ENCODE measurements around the gene TMPRSS11F.
A peak's percentile ranks its signal among the peaks of the same experiment; 100 is the strongest.
"Not testable (repeated sequence)": the region's sequence is repeated elsewhere in the genome, so short reads cannot be mapped to it uniquely, and the experiment has no call there.

TMPRSS11F gene

DNA sequence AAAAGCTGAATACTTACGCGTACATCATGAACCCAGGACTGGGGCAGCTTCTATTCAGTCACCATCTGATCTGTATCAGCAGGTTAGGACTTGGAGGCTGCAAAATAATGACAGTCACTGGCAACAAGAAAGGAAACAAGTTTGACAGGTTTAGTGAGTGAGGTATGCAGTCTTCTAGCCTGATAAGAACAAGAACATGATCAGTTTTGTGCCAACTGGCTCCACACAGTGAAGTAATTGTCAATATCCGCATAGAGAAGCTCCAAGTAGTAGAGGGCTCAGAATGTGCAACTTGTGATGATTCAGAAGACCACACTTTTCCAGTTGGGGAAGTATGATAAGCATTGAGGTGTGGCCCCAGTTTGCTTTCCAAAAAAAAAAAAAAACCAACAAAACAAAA, at the start of gene TMPRSS11F:
Gene TMPRSS11F (minus strand): TSS at position 77 of the 400 bp plus-strand sequence. CDS start 49 bp downstream, at position 28.
- DNase-seq (ENCODE audit: low spot score), result no peak

DNA sequence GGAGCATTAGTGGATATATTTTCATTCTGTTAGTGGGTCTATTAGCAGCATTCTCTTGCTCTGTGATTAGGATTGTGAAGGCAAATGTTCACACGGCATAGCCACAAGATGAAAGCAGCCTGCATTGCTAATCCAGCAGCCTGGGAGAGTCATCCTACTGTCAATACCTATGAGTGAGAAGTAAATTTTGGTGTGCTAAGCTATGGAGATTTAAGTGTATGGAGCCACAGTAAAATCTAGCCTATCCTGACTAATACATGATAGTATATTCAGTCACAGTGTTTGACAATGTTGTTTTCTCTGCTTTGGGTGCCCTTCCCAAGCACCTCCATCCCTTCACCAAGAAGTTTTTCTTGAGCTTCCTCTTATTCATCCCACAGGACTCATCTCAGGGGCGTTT, 47.2 kb upstream of the TMPRSS11F start:
- no peak for DNase-seq (ENCODE audit: low spot score)

DNA sequence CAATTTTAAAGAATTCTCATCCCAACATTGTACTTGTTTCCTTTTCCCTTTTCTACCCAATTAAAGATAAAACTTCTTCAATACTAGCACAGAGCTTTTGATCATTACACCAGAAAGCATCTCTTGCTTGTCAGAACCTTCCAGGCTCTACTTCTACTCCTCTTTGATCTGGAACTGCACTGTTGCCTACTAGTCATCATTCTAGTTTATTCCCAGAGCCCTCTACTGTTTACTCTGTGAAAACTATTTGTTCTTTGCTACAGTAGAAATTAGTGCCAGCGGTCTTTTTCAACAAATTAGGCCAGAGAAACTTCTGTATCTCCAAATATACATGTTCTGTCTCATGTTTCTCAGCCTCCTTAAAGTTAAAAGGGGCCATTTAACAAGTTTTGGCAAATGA, 46.8 kb upstream of the TMPRSS11F start:
- DNase-seq (ENCODE audit: low spot score), result no peak

DNA sequence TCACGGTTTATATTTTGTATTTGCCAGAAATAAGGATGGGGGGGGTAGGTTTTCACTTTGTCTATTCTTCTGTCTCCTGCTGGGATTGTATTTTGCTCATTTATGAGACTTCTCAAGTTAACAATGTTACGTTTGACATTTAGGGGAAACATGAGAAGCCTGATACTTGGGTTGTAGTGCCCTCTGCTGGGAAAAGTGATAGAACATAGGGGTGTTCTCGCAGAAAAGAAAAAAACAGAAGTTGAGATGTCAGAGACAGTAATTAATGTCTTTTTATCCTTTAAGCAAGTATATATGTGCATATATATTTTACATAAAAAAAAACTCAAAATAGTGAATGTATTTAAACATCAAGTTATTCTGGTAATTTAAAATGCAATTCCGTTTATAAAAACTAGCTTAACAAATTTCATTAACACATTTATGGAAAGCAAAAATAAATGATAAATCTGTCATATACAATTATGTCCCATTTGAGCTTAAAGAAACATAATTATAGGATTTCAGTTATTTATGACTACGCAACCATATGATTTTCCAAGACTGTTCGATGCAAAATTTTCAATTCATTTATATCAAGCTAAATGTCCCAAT, 46.0 kb upstream of the TMPRSS11F start:
- DNase-seq (ENCODE audit: low spot score), result peak; percentile 17

DNA sequence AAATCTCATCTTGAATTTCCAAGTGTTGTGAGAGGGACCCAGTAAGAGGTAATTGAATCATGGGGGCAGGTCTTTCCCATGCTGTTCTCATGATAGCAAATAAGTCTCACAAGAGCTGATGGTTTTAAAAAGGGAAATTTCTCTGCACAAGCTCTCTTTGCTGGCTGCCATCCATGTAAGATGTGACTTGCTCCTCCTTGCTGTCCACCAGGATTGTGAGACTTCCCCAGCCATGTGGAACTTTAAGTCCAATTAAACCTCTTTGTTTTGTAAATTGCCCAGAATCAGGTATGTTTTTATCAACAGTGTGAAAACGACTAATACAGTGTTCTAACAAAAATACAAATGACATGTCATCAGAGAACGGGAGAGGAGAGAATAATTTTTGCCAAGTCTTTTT, 44.7 kb upstream of the TMPRSS11F start:
- not testable (repeated sequence) for DNase-seq (ENCODE audit: low spot score)

DNA sequence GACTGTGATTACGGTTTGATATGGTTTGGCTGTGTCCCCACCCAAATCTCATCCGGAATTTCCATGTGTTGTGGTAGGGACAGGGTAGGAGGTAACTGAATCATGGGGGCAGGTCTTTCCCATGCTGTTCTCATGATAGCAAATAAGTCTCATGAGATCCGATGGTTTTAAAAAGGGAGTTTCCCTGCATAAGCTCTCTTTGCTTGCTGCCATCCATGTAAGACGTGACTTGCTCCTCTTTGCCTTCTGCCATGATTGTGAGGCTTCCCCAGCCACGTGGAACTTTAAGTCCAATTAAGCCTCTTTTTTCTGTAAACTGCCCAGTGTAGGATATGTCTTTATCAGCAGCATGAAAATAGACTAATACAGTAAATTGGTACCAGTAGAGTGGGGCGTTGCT, 42.5 kb upstream of the TMPRSS11F start:
- DNase-seq (ENCODE audit: low spot score), result not testable (repeated sequence)

DNA sequence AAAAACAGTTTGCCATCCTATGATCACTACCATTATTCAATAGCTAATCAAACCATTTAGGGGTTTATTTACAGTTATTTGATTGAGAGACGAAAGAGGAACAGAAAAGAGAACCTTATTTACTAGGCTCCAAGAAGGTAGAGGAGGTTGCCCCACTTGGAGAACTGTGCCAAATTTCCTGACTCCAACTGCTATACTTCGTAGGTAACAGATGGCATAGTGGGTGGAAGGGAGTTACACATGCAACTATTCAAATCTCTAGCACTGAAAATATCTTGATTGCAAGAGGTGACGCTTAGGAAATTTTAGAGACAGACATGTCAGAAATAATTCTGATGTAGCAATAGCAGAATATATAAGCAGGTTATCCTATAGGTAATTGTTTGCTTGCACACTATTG, 38.0 kb upstream of the TMPRSS11F start:
- DNase-seq (ENCODE audit: low spot score), result no peak

DNA sequence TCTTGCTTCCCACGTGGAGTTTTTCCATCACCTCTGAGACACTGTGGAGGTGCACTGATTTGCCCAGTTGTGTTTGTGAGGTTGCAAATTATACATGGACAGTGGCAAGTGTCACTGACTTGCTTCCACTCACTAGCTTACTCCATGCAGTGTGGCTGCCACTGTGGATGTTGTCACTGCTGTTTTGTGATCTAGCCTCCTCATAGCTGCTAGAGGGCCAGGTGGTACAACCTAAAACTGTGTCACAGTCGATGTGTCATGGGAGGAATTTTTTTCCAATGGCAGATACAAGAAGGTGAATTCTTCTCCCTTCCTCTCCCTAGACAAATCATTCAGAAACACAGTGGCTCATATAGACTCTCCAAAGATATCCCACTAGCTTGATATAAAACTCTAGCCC, 37.5 kb upstream of the TMPRSS11F start:
- no peak for DNase-seq (ENCODE audit: low spot score)

DNA sequence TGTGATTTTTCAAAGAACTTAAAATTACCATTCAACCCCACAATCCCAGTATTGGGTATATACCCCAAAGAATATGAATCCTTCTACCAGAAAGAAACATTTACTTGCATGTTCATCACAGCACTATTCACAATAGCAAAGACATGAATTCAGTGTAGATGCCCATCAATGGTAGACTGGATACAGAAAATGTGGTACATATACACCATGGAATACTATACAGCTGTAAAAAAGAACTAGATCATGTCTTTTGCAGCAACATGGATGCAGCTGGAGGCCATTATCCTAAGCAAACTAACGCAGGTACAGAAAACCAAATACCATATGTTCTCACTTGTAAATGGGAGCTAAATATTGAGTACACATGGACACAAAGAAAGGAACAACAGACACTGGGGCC, 34.1 kb upstream of the TMPRSS11F start:
- no peak for DNase-seq (ENCODE audit: low spot score)

DNA sequence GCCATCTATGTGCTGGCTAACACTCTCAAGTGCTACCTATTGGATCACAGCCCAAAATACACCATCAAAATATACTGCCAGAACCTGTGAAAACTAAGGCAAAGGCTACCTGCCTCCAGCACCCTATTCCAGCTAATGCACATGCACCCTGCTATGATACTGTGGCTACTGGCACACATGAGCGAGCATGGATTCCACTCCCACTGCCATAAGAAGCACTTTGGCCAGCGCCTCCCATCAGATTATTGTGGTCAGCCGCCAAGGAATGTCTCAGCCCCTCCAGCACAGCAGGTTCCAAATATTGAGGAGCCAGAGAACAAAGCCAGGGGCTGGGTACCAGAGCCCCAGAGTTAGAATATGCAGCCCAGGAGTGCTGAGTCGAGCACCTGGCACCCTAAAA, 32.5 kb upstream of the TMPRSS11F start:
- no peak for DNase-seq (ENCODE audit: low spot score)

DNA sequence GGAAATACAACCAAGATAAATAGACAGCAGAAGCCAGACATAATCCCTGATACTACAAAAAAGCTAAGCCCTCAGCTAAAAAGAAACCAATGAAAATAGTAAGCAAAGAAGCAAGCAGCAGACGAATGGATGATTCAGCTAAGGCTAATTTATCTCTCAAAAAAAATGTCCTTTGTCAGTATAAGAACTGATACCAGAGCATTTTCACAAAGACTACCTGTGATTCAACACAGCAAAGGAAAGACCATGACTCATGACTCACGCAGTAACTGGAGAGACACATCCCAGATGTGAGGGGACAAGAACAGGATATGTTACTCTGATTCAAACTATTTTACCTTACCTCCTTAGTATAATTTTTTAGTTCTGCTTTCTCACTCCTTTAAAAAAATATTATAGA, 22.7 kb upstream of the TMPRSS11F start:
- DNase-seq (ENCODE audit: low spot score), result no peak

DNA sequence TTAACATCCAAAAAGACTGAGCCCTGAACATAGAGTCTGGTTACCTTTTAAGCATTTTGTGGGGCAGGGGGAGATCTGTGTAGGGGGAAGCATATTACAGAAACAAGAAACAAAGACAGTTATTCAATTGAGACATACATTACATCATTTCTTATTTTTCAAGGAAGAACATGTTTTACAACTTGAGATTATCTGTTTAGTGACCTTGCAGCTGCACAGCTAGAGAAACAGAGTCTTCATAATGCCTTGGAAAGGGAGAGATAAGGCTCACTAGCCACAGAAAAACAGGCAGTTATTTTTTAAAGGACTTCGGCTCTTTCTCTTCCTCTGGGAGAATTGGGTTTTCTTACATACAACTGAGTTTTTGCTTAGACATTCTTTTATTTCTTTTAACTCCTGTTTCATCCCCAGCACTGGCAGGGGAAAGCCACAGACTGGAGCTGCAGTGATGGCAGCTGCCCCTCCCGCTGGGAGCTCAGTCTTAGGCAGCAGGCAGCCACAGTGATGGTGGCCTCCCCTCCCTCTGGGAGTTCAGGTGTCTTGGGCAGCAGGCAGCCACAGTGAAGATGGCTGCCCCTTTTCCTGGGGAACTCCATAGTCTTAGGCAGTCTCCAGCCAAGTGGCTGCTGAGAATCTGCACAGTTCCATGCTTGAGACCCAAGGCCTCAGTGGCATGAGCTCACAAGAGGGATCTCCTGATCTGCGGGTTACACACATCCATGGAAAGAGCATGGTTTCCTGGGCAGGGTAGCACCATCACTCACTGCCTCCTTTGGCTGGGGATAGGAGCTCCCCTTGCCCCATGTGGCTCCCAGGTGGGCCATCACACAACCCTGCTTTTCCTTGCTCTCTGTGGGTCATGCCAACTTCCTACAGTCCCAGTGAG, 19.4 kb upstream of the TMPRSS11F start:
- DNase-seq (ENCODE audit: low spot score), result no peak

DNA sequence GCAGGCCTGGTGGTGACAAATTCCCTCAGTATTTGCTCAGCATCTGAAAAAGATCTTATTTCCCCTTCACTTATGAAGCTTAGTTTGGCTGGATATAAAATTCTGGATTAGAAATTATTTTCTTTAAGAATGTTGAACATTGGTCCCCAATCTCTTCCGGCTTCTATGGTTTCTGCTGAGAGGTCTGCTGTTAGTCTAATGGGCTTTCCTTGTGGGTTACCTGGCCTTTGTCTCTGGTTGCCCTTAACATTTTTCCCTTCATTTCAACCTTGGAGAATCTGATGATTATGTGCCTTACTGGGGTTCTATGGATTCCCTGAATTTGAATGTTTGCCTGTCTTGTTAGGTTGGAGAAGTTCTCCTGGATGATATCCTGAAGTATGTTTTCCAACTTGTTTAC, 17.4 kb upstream of the TMPRSS11F start:
- no peak for DNase-seq (ENCODE audit: low spot score)

DNA sequence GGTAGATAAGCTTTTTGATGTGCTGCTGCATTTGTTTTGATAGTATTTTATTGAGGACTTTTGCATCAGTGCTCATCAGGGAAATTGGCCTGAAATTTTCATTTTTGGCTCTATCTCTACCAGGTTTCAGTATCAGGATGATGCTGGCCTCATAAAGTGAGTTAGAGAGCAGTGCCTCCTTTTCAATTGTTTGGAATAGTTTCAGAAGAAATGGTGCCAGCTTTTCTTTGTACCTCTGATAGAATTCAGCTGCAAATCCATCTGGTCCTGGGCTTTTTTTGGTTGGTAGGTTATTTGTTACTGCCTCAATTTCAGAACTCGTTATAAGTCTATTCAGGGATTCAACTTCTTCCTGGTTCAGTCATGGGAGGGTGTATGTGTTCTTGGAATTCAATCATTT, 15.6 kb upstream of the TMPRSS11F start:
- no peak for DNase-seq (ENCODE audit: low spot score)

DNA sequence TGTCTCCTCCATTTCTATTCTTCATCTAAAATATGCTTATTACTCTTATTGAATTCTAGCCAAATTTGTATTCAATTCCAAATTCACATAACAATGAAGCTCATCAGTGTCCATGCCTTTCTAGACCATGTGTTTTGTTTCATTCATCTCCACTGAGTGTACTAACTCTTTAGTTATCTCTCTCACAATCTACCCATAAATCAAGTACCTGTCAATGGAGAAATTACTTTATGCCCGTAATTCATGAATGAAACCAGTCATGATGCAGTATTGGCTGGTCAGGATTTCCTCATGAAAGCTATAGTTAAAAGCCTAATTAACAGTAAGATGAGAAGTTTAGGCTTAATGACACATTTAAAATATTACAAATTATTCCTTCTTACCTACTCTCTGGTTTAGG, 12.2 kb upstream of the TMPRSS11F start:
- no peak for DNase-seq (ENCODE audit: low spot score)

DNA sequence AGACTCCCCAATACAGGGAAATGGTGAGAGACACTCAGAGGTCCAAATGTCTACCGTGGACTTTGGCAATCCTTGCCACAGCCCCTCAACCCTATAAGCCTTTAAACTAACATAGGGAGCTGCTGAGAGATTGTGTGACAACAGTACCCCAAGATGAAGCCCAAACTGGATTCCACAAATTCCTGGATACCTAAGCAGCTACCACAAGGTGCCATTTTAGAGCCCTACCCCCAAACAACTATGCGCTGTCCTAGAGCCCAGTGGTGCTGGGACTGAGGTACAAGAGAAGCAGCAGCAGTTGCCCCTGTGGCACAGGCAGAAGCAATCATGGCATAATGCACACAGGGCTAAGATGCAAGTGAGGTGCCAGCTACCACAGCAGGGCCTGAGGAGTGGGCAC, 2.7 kb upstream of the TMPRSS11F start:
- DNase-seq (ENCODE audit: low spot score), result no peak

DNA sequence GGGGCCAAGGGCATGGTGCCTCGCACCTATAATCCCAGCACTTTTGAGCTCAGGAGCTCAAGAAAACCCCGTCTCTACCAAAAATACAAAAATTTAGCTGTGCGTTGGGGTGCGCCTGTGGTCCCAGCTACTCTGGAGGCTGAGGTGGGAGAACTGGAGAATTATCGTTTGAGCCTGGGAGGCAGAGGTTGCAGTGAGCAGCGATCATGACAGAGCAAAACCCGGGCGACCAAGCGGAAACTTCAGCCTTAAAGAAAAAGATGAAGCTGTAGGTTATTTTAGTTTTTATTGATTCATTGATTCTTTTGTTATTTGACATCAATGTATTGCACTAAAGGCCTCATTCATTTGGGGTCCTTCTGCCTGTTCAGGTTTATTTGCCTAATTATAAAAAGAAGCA, 5.4 kb downstream of the TMPRSS11F start:
- DNase-seq (ENCODE audit: low spot score), result no peak

DNA sequence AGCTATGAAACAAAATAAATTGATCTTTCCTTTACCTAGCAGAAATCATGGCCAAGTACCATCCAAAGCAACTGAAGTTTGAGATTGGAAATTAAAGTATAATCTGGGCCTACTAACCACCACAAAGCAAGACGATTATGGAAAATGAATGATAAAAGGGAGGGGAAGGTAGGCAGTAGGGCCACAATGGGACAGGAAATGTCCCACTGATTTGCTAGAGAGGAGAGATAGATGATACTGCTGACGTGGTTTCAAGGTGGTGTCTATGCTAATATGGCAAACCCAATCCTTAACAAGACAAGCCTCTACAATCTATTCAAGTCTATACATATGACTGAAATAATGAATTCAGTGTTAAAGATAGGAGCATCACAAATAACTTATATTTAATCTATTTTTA, 6.1 kb downstream of the TMPRSS11F start:
- DNase-seq (ENCODE audit: low spot score), result no peak

DNA sequence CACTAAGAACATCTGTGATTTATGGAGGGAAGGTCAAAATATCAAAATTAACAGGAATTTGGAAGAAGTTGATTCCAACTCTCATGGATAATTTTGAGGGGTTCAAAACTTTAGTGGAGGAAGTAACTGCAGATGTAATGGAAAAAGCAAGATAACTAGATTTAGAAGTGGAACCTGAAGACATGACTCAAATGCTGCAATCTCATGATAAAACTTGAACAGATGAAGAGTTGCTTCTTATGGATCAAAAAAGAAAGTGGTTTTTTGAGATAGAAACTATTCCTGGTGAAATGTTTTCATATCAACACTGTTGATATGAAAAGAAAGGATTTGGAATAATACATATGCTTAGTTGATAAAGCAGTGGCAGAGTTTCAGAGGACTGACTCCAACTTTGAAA, 9.7 kb downstream of the TMPRSS11F start:
- DNase-seq (ENCODE audit: low spot score), result no peak

DNA sequence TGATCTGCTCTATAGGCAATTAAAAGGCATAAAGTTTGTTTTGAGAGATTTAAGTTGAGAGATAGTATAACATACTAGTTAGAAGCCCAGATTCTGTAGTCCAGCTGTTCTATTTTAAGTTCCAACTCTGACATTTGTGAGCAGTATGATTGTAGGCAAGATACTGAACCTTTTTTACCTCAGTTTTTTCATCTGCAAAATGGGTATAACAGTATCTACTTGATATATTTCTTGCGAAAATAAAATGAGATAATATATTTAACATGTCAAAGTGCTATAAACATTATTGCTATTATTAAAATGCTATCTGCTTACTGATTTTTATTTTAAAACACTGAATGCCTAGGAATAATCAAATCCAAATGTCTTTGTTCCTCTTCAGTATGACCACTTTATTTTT, 19.2 kb downstream of the TMPRSS11F start:
- DNase-seq (ENCODE audit: low spot score), result no peak

DNA sequence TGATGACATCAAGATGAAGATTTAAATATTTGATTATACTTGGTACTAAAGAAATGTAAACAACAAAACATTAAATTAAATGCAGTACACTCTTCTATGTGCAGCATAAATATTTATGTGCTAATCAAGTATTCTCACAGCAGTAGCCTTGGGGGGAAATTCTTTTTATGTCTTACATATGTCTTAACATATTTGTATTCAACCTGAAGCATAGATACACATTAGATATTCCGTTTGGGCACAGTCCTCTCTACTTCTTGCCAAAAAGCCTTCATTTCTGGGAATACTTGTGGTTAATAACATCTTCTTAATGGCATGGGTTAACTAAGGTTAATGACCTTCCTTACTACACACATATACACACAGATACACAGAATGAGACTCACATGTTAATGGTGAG, 19.8 kb downstream of the TMPRSS11F start:
- no peak for DNase-seq (ENCODE audit: low spot score)

DNA sequence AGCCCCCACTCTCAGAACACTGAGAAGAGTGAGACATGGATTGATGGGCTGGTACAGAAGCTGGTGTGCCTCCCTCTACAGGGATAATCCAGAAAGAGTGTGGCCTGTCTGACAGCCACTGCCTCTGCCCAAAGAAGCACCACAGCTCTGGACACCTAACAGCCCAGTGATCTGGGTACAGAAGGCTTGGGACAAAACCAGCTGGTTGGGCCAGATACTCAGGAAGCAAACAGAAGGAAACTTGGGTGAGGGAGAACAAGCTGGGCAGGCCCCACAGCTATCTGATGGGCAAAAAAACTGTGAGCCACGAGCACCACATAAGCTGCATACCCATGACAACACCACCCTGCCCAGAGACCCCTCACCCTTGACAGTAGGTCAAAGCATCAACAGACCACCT, 46.9 kb downstream of the TMPRSS11F start:
- no peak for DNase-seq (ENCODE audit: low spot score)

DNA sequence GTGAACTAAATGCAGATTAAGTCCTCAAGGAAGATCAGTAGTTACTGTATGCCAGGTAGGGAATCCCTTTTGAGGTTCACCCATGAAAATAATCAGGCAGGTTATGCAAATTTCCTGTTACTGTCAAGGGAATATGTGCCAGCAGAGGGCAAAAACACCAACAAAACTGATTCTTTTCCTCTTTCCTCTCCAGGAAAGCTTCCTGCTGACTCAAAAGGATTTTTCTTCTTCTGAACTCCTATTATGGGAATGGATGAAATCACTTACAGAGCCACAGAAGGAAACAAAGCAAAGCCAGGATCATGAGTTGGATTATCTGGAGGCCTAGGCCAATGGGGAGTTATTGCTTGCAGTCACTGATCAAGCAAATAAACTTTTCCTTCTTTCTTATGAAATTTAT, 49.7 kb downstream of the TMPRSS11F start:
- DNase-seq (ENCODE audit: low spot score), result no peak

DNA sequence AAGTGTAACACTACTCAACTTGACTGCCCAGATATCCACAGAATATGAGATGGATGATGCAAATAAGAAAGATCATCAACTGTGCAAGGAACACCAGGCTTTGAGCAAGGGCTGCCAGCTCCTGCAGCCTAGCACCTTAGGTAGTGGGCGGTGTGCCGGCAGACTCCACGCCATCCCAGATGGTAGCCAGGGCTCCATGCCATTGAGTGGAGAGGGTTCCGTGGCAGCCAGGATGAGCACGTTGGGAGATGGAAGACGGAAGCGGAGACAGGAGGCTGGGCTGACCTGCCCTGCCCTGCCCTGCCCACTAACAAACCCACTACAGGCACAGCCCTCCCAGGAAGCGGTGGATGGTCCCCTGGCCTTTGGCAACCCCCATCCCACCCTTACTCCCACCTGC, 51.9 kb downstream of the TMPRSS11F start:
- DNase-seq (ENCODE audit: low spot score), result no peak

Data from germinal center (tissue), 1 donor.